K562 (cell line): ENCODE measurements around the gene PIK3AP1. TPM values are rescaled to one million over a fixed set of nuclear protein-coding genes. Genes with fewer than 3 reads are reported as not detected.

Experiments
- ATAC-seq: fragments of 200-7000 bp; cut with Tn5 transposase; 3 replicates; pipeline ENCODE4 v1.9.1; 2020; ENCODE audit warnings: moderate library complexity
- BruUV-seq: library from RNA; stranded (reverse); fragments of 400-500 nt; replicated peaks from 2 replicates; lab custom pipeline; 2021; lab: Mats Ljungman, UMichigan
- CTCF ChIA-PET: fragments of 300-600 bp; formaldehyde crosslinking; extraction: SDS; loops from one replicate; lab custom pipeline; 2021; ENCODE audit warnings: low intra/inter-chr PET ratio; lab: Yijun Ruan, JAX
- POLR2A ChIA-PET: fragments of 300-600, 350-650 bp; sonication (Branson Sonifier 250); formaldehyde crosslinking; extraction: SDS; loops from one replicate; lab custom pipeline; 2021; ENCODE audit warnings: antibody characterized with exemption, inconsistent platforms; lab: Yijun Ruan, JAX
- DNase-seq, 4 experiments: peaks; one replicate each; pipeline versions ENCODE4 v3.0.0 to v3.0.0-alpha.2; 2011 to 2018; ENCODE audit warnings: low spot score in 3 of 4, mixed read lengths in 3 of 4; ENCODE audit errors: extremely low read depth in 1 of 4
- FAIRE-seq: peaks from 2 replicates; lab custom pipeline; 2011; peaks lifted over from hg19 to GRCh38; lab: Jason Lieb, UNC
- H2AFZ ChIP-seq: 2 replicates; pipeline ENCODE4 v1.6.0; 2011; ENCODE audit warnings: low read depth, low read length, control low read depth, inconsistent platforms
- H3K27ac ChIP-seq: fragments of 200-600 bp; 3 replicates; pipeline ENCODE4 v1.8.0; 2011; ENCODE audit warnings: low read depth, mild to moderate bottlenecking, control low read depth, inconsistent platforms, low read length, moderate library complexity, mixed read lengths; ENCODE audit errors: extremely low read depth
- H3K27me3 ChIP-seq, 2 experiments: fragments of 300-600 bp in 1 of 2; 2 replicates in 1 of 2; 3 replicates in 1 of 2; pipeline versions ENCODE4 v1.6.0 to v1.8.0; 2011; ENCODE audit warnings: inconsistent platforms in 2 of 2, low read length in 2 of 2, mild to moderate bottlenecking in 1 of 2, mixed read lengths in 1 of 2, moderate library complexity in 1 of 2; ENCODE audit not compliant: control insufficient read depth in 2 of 2, insufficient read depth in 2 of 2
- H3K36me3 ChIP-seq: fragments of 300-600 bp; 3 replicates; pipeline ENCODE4 v1.8.0; 2011; ENCODE audit warnings: mild to moderate bottlenecking, low read length, inconsistent platforms; ENCODE audit not compliant: control insufficient read depth, insufficient read depth
- H3K4me1 ChIP-seq, 2 experiments: fragments of 200-600 bp in 1 of 2; replicated peaks in 1 of 2; 2 replicates in 1 of 2; 3 replicates in 1 of 2; pipeline versions ENCODE4 v1.5.1 to v1.8.0; 2011; ENCODE audit warnings: inconsistent platforms in 2 of 2, low read length in 2 of 2, mild to moderate bottlenecking in 1 of 2, mixed read lengths in 1 of 2, moderate library complexity in 1 of 2; ENCODE audit not compliant: control insufficient read depth in 2 of 2, insufficient read depth in 2 of 2
- H3K4me2 ChIP-seq: 2 replicates; pipeline ENCODE4 v1.6.1; 2011; ENCODE audit warnings: low read length, control low read depth, inconsistent platforms, mixed read lengths; ENCODE audit not compliant: insufficient read depth
- H3K4me3 ChIP-seq: fragments of 200-600 bp; sonication (generic), shearing (Covaris generic); 2 replicates; pipeline ENCODE4 v1.5.1; 2016; ENCODE audit warnings: control low read depth, inconsistent platforms
- H3K79me2 ChIP-seq: fragments of 200-600 bp; 3 replicates; pipeline ENCODE4 v1.8.0; 2011; ENCODE audit warnings: low read length, inconsistent platforms; ENCODE audit not compliant: control insufficient read depth, insufficient read depth
- H3K9ac ChIP-seq, 2 experiments: 2 replicates each; pipeline versions ENCODE4 v1.6.0 to v1.6.1; 2011; ENCODE audit warnings: low read depth in 2 of 2, low read length in 2 of 2, control low read depth in 1 of 2, inconsistent platforms in 1 of 2, mild to moderate bottlenecking in 1 of 2, mixed read lengths in 1 of 2; ENCODE audit not compliant: insufficient read depth in 1 of 2
- H3K9me1 ChIP-seq: one replicate; pipeline ENCODE4 v1.6.0; 2011; ENCODE audit warnings: inconsistent platforms, mild to moderate bottlenecking, low read length, moderate library complexity; ENCODE audit not compliant: control insufficient read depth, insufficient read depth
- H3K9me3 ChIP-seq: replicated peaks from 2 replicates; pipeline ENCODE4 v1.5.1; 2011; ENCODE audit warnings: low read depth, low read length, inconsistent platforms; ENCODE audit not compliant: control insufficient read depth, insufficient read depth
- H4K20me1 ChIP-seq: replicated peaks from 2 replicates; pipeline ENCODE4 v1.6.1; 2011; ENCODE audit warnings: low read length, inconsistent platforms, mixed read lengths; ENCODE audit not compliant: control insufficient read depth, insufficient read depth
- ATF7 ChIP-seq: fragments of 450-650 bp; IDR thresholded peaks from 2 replicates; pipeline ENCODE4 v1.7.1; 2014; ENCODE audit warnings: mild to moderate bottlenecking, moderate library complexity
- DDX20 ChIP-seq: fragments of 450-650 bp; IDR thresholded peaks from 2 replicates; pipeline ENCODE4 v1.6.1; 2016; ENCODE audit warnings: missing genetic modification characterization, low read depth, mild to moderate bottlenecking, missing compliant biosample characterization, moderate library complexity
- ETV1 ChIP-seq: fragments of 450-650 bp; conservative IDR thresholded peaks from 2 replicates; pipeline ENCODE4 v1.6.1; 2016; ENCODE audit warnings: missing genetic modification characterization, control low read depth, low read depth, missing compliant biosample characterization
- HMGN3 ChIP-seq: IDR thresholded peaks from 2 replicates; pipeline ENCODE4 v1.6.1; 2011; ENCODE audit warnings: borderline replicate concordance, low read depth, mild to moderate bottlenecking, mixed read lengths, low read length; ENCODE audit not compliant: insufficient read length; ENCODE audit errors: extremely low read depth
- IRF2 ChIP-seq: sonication (generic); formaldehyde crosslinking; IDR thresholded peaks from 2 replicates; pipeline ENCODE4 v1.8.1; 2022; ENCODE audit warnings: mild to moderate bottlenecking, missing genetic modification reagents
- NONO ChIP-seq, 2 experiments: fragments of 200-400 bp in 1 of 2; fragments of 450-650 bp in 1 of 2; formaldehyde crosslinking in 1 of 2; IDR thresholded peaks; 2 replicates each; pipeline ENCODE4 v1.6.1; 2017; ENCODE audit warnings: low read depth in 2 of 2, mild to moderate bottlenecking in 2 of 2, moderate library complexity in 2 of 2, low read length in 1 of 2
- POLR2AphosphoS5 ChIP-seq: IDR thresholded peaks from 2 replicates; pipeline ENCODE4 v1.6.1; 2011; ENCODE audit warnings: mild to moderate bottlenecking, low read depth, low read length, moderate library complexity; ENCODE audit not compliant: control insufficient read depth, insufficient read depth
- SMARCA5 ChIP-seq: fragments of 450-650 bp; IDR thresholded peaks from 2 replicates; pipeline ENCODE4 v1.6.1; 2016
- SNRNP70 ChIP-seq: fragments of 200-400 bp; formaldehyde crosslinking; optimal IDR thresholded peaks from 2 replicates; pipeline ENCODE3; 2017; ENCODE audit warnings: low read depth, low read length
- TCFL5 ChIP-seq: fragments of 250-450 bp; sonication (Bioruptor Pico); conservative IDR thresholded peaks from 2 replicates; pipeline ENCODE4 v1.6.1; 2021; ENCODE audit warnings: mild to moderate bottlenecking, moderate library complexity, matching md5 sums
- TGIF2 ChIP-seq: sonication (generic); formaldehyde crosslinking; IDR thresholded peaks from 2 replicates; pipeline ENCODE4 v1.8.1; 2022; ENCODE audit warnings: mild to moderate bottlenecking, missing genetic modification reagents, moderate library complexity
- ZNF232 ChIP-seq: sonication (generic); formaldehyde crosslinking; IDR thresholded peaks from 2 replicates; pipeline ENCODE4 v1.8.0; 2022; ENCODE audit warnings: mild to moderate bottlenecking, missing genetic modification reagents
- ZNF76 ChIP-seq: fragments of 250-450 bp; sonication (Bioruptor Pico); IDR thresholded peaks from 2 replicates; pipeline ENCODE4 v1.4.0; 2020; ENCODE audit warnings: mild to moderate bottlenecking, moderate library complexity, borderline replicate concordance
- ZSCAN29 ChIP-seq: fragments of 450-650 bp; IDR thresholded peaks from 2 replicates; pipeline ENCODE4 v1.6.1; 2017
- WGBS: fragments of 100-300 bp; shearing (Covaris generic); methylation state at CpG from one replicate; pipeline ENCODE4 v1.1.6; 2016; ENCODE audit warnings: low coverage, mixed read lengths; ENCODE audit not compliant: insufficient coverage; ENCODE audit errors: missing lambda C conversion rate; 5-methylcytosine and 5-hydroxymethylcytosine counted together
- in situ Hi-C: fragments of 300-500 bp; cut with MboI; formaldehyde crosslinking; loops from 4 replicates; pipeline ENCODE4 v1.15.0; 2018; ENCODE audit warnings: inconsistent platforms, mixed read lengths
- intact Hi-C: fragments of 100-400 bp; cut with micrococcal nuclease; formaldehyde crosslinking; loops from 2 replicates; pipeline ENCODE4 v1.14.2; 2022
- polyA plus RNA-seq, 8 experiments: library from polyadenylated mRNA; depleted of rRNA in 4 of 8; stranded (reverse) in 5 of 8; unstranded in 3 of 8; fragments of >200 nt; fragmentation: Nextera tagmentation in 2 of 8; fragmentation: Illumina TruSeq in 1 of 8; extraction: Ambion mirVana in 2 of 8; extraction: Trizol in 1 of 8; gene quantifications; 2 replicates each; pipeline versions ENCODE4 v1.2.1 to v1.2.3, GENCODE V29; 2011 to 2014; ENCODE audit warnings: inconsistent platforms in 1 of 8, missing spikeins in 1 of 8
- total RNA-seq, 7 experiments: library from RNA; depleted of rRNA in 6 of 7; stranded (reverse); fragments of >200 nt in 6 of 7; fragmentation: Illumina TruSeq in 2 of 7; extraction: Trizol in 2 of 7; gene quantifications; 2 replicates each; pipeline versions ENCODE4 v1.2.1 to v1.2.3, GENCODE V29; 2011 to 2021; ENCODE audit warnings: low replicate concordance in 1 of 7
- TF ChIP-seq, protein P1 (sequence below): fragments of 250-450 bp; sonication (Bioruptor Pico); IDR thresholded peaks from 2 replicates; pipeline ENCODE4 v1.9.0; 2021; ENCODE audit warnings: mild to moderate bottlenecking
- TF ChIP-seq, protein P2 (sequence below): sonication (generic); formaldehyde crosslinking; IDR thresholded peaks from 2 replicates; pipeline ENCODE4 v1.8.1; 2022; ENCODE audit warnings: missing genetic modification reagents
- TF ChIP-seq, protein P3 (sequence below): fragments of 250-450 bp; sonication (Bioruptor Pico); IDR thresholded peaks from 2 replicates; pipeline ENCODE4 v1.8.0; 2021; ENCODE audit warnings: moderate library complexity, mild to moderate bottlenecking, inconsistent platforms
- TF ChIP-seq, protein P4 (sequence below): fragments of 250-450 bp; sonication (Bioruptor Pico); IDR thresholded peaks from 2 replicates; pipeline ENCODE4 v1.5.0; 2020; ENCODE audit warnings: mild to moderate bottlenecking, borderline replicate concordance

The PIK3AP1 gene
- total and polyA plus RNA-seq, 9 of the 15 experiments (the other 6 are each of a cell fraction or from before 2014, with no cell fraction given) = 0.20 to 2.4 (median 1.4) TPM

DNA sequence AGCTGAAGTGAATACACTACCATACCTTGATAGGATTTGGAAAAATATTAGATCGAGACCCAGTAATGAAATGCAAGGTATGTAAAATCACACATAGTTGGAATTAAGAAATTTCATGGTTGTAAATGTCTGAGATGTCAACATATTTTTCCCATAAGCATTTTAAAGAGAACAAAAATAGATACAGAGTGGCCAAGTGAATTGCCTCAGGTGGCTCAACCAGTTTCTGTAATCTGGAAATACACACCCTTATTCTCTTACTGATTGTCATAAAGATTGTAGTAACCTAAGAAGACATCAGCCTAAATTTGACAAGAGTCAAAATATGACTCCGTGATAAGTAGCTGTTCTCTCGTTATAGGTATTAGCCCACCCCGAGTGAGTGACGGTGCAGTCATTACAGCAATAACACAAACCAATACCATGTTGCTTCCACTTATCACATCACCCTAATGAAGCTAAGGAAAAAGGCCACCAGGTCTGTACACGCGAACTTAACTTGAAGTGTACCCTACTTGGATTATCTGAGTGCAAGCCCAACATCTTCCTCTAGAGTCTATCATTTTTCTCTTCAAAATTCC lies 23.4 kb downstream of the PIK3AP1 start (continued):
- TF ChIP-seq, protein P1, sequence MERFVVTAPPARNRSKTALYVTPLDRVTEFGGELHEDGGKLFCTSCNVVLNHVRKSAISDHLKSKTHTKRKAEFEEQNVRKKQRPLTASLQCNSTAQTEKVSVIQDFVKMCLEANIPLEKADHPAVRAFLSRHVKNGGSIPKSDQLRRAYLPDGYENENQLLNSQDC (CRISPR knock-in tag) = no peak
- no peak for TF ChIP-seq ZNF232 (CRISPR knock-in tag)
- TF ChIP-seq DDX20 (tag) = no peak
- TF ChIP-seq, protein P2, sequence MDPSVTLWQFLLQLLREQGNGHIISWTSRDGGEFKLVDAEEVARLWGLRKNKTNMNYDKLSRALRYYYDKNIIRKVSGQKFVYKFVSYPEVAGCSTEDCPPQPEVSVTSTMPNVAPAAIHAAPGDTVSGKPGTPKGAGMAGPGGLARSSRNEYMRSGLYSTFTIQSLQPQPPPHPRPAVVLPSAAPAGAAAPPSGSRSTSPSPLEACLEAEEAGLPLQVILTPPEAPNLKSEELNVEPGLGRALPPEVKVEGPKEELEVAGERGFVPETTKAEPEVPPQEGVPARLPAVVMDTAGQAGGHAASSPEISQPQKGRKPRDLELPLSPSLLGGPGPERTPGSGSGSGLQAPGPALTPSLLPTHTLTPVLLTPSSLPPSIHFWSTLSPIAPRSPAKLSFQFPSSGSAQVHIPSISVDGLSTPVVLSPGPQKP (CRISPR knock-in tag) = no peak

DNA sequence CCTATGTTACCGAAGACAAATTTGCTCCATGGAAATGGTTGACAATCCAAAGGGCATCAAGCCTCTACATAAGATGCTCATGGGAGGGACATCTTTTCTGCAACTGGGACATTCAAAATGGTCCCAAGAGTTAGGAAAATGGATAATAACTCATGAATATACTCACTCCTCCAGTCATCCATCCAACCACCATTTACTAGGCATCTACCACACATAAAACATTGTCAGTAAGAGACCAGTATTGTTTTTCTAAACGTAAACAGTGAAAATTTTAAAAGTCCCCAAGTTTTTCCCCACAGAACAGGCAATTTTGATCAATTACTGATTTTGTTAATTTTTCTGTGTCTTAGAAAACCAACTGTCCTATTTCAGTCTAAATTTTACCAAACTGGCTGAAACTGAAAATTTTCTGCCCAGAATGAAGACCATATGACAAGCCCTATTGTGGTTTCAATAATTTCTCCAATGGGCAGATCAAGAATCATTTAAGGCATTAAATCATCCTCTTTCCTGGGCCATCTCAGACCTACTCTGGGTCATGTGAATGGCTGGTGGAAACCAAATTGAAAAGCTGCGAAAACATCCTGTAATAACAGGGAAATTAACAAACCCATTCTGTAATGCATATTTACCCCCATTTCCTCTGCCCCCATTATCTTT lies 24.2 kb downstream of the PIK3AP1 start:
- 20% methylated on average over 2 of the region's 3 CpGs for WGBS
- in situ Hi-C loops = no loop called here

More for the DNA sequence above, 24.2 kb downstream of the PIK3AP1 start:
- no TSS peak for BruUV-seq
- Histone ChIP-seq H3K4me1 (peaks cover 4 to 5% of the 10 kb centered on the region in 2 experiments; a peak in 3 of 5 replicates), H3K27me3 (no peaks in the 10 kb centered on the region), H3K9ac (no peak overlapping the region), H4K20me1 (no peaks in the 10 kb centered on the region), H3K79me2 (no peaks in the 10 kb centered on the region), H2AFZ (no peak overlapping the region), H3K9me1 (no peaks in the 10 kb centered on the region), H3K9me3 (no peaks in the 10 kb centered on the region), H3K4me3 (no peak overlapping the region), H3K4me2 (no peak overlapping the region), H3K27ac (no peak overlapping the region), H3K36me3 (no peaks in the 10 kb centered on the region)
- intact Hi-C loops = no loop called here
- CTCF ChIA-PET = interaction anchor here (0.5 kb wide), 1 partner anchor 276 kb away, joined by 3 read pairs; no protein-coding TSS in a partner anchor
- POLR2A ChIA-PET = no interaction called here
- ATAC-seq (no peak), FAIRE-seq (no peak), DNase-seq (no peak)
- no peak for TF ChIP-seq TGIF2 (CRISPR knock-in tag)
- no peak for TF ChIP-seq IRF2 (CRISPR knock-in tag)
- no peak for TF ChIP-seq ATF7
- no peak for TF ChIP-seq NONO (IDR thresholded peaks at IDR 0.05; ENCODE audit: low read depth in 2 of 2, low read length in 1 of 2)
- TF ChIP-seq, protein P3, sequence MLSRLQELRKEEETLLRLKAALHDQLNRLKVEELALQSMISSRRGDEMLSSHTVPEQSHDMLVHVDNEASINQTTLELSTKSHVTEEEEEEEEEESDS (CRISPR knock-in tag) = no peak
- TF ChIP-seq SNRNP70 = no peak
- no peak for TF ChIP-seq ZSCAN29
- TF ChIP-seq TCFL5 (CRISPR knock-in tag) = no peak
- no peak for TF ChIP-seq POLR2AphosphoS5
- TF ChIP-seq, protein P4, sequence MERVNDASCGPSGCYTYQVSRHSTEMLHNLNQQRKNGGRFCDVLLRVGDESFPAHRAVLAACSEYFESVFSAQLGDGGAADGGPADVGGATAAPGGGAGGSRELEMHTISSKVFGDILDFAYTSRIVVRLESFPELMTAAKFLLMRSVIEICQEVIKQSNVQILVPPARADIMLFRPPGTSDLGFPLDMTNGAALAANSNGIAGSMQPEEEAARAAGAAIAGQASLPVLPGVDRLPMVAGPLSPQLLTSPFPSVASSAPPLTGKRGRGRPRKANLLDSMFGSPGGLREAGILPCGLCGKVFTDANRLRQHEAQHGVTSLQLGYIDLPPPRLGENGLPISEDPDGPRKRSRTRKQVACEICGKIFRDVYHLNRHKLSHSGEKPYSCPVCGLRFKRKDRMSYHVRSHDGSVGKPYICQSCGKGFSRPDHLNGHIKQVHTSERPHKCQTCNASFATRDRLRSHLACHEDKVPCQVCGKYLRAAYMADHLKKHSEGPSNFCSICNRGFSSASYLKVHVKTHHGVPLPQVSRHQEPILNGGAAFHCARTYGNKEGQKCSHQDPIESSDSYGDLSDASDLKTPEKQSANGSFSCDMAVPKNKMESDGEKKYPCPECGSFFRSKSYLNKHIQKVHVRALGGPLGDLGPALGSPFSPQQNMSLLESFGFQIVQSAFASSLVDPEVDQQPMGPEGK = no peak
- TF ChIP-seq SMARCA5 = no peak
- no peak for TF ChIP-seq ETV1 (tag)
- TF ChIP-seq HMGN3 = no peak
- no peak for TF ChIP-seq ZNF76
